ENCODE measurements around the gene SERINC1. TPM values are rescaled to one million over a fixed set of nuclear protein-coding genes. Genes with fewer than 3 reads are reported as not detected.

SERINC1 gene
- polyA plus RNA-seq, 1 donor from 2014 or later: 879 TPM

DNA sequence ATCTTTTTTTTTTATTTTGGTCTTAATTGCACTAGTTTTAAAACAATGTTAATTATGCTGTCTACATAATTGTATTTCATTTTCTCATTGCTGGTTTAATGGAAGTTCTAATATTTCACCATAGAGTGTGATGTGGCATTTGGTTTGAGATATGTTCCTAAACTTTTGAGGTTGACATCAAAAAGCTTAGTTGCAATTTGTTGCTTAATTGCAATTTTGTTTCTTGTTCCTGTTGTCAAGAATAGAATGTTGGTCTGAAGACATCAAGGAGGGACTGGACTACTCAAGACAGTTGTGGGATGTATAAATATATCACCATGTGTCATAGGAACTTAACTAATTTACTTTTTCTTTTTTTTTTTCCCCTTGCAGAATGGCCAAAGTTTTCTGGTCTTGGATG is 59.6 kb downstream of the SERINC1 start:
- H3K36me3 ChIP-seq (ENCODE audit: insufficient read depth, low read length): peaks cover 4% of the 10 kb centered on the region
- no peak overlapping the region for H3K27ac ChIP-seq (ENCODE audit: low read length)
- H4K20me1 ChIP-seq (ENCODE audit: insufficient read depth): no peaks in the 10 kb centered on the region
- no peak for TF ChIP-seq RAD21 (conservative IDR thresholded peaks at IDR 0.05)
- TF ChIP-seq, protein P1, sequence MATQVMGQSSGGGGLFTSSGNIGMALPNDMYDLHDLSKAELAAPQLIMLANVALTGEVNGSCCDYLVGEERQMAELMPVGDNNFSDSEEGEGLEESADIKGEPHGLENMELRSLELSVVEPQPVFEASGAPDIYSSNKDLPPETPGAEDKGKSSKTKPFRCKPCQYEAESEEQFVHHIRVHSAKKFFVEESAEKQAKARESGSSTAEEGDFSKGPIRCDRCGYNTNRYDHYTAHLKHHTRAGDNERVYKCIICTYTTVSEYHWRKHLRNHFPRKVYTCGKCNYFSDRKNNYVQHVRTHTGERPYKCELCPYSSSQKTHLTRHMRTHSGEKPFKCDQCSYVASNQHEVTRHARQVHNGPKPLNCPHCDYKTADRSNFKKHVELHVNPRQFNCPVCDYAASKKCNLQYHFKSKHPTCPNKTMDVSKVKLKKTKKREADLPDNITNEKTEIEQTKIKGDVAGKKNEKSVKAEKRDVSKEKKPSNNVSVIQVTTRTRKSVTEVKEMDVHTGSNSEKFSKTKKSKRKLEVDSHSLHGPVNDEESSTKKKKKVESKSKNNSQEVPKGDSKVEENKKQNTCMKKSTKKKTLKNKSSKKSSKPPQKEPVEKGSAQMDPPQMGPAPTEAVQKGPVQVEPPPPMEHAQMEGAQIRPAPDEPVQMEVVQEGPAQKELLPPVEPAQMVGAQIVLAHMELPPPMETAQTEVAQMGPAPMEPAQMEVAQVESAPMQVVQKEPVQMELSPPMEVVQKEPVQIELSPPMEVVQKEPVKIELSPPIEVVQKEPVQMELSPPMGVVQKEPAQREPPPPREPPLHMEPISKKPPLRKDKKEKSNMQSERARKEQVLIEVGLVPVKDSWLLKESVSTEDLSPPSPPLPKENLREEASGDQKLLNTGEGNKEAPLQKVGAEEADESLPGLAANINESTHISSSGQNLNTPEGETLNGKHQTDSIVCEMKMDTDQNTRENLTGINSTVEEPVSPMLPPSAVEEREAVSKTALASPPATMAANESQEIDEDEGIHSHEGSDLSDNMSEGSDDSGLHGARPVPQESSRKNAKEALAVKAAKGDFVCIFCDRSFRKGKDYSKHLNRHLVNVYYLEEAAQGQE (IDR thresholded peaks at IDR 0.05; ENCODE audit: borderline replicate concordance): no peak
- TF ChIP-seq, protein P2, sequence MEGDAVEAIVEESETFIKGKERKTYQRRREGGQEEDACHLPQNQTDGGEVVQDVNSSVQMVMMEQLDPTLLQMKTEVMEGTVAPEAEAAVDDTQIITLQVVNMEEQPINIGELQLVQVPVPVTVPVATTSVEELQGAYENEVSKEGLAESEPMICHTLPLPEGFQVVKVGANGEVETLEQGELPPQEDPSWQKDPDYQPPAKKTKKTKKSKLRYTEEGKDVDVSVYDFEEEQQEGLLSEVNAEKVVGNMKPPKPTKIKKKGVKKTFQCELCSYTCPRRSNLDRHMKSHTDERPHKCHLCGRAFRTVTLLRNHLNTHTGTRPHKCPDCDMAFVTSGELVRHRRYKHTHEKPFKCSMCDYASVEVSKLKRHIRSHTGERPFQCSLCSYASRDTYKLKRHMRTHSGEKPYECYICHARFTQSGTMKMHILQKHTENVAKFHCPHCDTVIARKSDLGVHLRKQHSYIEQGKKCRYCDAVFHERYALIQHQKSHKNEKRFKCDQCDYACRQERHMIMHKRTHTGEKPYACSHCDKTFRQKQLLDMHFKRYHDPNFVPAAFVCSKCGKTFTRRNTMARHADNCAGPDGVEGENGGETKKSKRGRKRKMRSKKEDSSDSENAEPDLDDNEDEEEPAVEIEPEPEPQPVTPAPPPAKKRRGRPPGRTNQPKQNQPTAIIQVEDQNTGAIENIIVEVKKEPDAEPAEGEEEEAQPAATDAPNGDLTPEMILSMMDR (IDR thresholded peaks at IDR 0.05; ENCODE audit: poor library complexity, severe bottlenecking): no peak
- no peak for TF ChIP-seq EP300 (conservative IDR thresholded peaks at IDR 0.05; ENCODE audit: poor library complexity, severe bottlenecking)
- no peak for TF ChIP-seq EZH2 (IDR thresholded peaks at IDR 0.05; ENCODE audit: borderline replicate concordance, insufficient read depth, low read length, poor library complexity, severe bottlenecking)
- TF ChIP-seq SMC3 (conservative IDR thresholded peaks at IDR 0.05; ENCODE audit: poor library complexity): no peak
- TF ChIP-seq MXI1 (conservative IDR thresholded peaks at IDR 0.05; ENCODE audit: poor library complexity, severe bottlenecking): no peak
- no peak for TF ChIP-seq POLR2AphosphoS5 (IDR thresholded peaks at IDR 0.05)
- TF ChIP-seq TAF1 (IDR thresholded peaks at IDR 0.05; ENCODE audit: low read depth): no peak
- no peak overlapping the region for H2AFZ ChIP-seq (ENCODE audit: low read depth, low read length)
- H3F3A ChIP-seq (ENCODE audit: insufficient read depth, low read length, poor library complexity, severe bottlenecking): no peaks in the 10 kb centered on the region
- no peaks in the 10 kb centered on the region for H3K27me3 ChIP-seq (ENCODE audit: insufficient read depth, low read depth, low read length)
- H3K4me2 ChIP-seq (ENCODE audit: low read length): no peak overlapping the region
- no peaks in the 10 kb centered on the region for H3K9me3 ChIP-seq (ENCODE audit: low read length)
- no peak overlapping the region for H3K9ac ChIP-seq (ENCODE audit: low read length)
- H3K4me3 ChIP-seq (ENCODE audit: low read length): no peak overlapping the region
- no peaks in the 10 kb centered on the region for H3K9me2 ChIP-seq (ENCODE audit: insufficient read depth, low read length)
- peaks cover 66% of the 10 kb centered on the region for H3K79me2 ChIP-seq (replicated peaks; ENCODE audit: insufficient read depth, low read length)

DNA sequence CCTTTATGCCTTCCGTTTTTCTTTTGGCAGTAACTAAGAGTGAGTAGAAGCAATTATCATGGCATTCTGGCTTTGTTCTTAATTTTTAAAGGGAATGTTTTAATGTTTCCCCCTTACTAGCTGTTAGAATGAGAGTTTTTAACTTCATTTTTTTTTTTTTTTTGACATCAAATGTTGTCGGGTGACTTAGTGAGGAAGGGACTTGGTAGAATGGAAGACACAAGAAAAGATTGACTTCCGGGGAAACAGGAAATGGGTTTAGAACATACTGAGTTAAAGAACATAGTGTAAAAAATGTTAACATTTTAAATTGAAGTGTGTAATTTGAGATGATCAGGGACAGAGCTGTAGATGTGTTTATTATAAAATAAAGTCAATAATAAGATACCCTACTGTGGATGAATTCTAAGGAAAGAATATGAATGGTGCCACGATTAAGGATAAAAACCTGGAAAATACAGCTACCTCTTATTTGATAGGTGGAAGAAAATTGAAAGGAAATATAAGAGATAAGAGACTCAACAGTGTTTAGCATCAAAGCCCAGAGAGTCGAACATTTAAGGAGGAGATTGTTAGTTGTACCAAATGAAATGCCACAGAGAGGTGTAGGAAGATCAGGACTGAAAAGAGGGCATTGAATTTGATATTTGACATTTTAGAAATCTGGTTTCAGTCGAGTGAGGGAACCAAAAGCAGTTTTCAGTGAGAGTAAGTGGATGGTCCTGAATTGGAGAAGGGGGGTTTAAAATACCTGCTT is 62.7 kb downstream of the SERINC1 start:
- Histone ChIP-seq H3K36me3 (ENCODE audit: insufficient read depth, low read length) (peaks cover 4% of the 10 kb centered on the region), H3K9ac (ENCODE audit: low read length) (no peak overlapping the region), H3K9me2 (ENCODE audit: insufficient read depth, low read length) (no peaks in the 10 kb centered on the region), H3K4me3 (ENCODE audit: low read length) (no peak overlapping the region), H2AFZ (ENCODE audit: low read depth, low read length) (no peak overlapping the region), H3K79me2 (replicated peaks; ENCODE audit: insufficient read depth, low read length) (peaks cover 84% of the 10 kb centered on the region), H3K27ac (ENCODE audit: low read length) (no peak overlapping the region), H4K20me1 (ENCODE audit: insufficient read depth) (no peaks in the 10 kb centered on the region), H3K4me2 (ENCODE audit: low read length) (no peak overlapping the region), H3F3A (ENCODE audit: insufficient read depth, low read length, poor library complexity, severe bottlenecking) (no peaks in the 10 kb centered on the region), H3K27me3 (ENCODE audit: insufficient read depth, low read depth, low read length) (no peaks in the 10 kb centered on the region), H3K9me3 (ENCODE audit: low read length) (no peaks in the 10 kb centered on the region)
- TF ChIP-seq SMC3 (conservative IDR thresholded peaks at IDR 0.05; ENCODE audit: poor library complexity) (no peak), EP300 (conservative IDR thresholded peaks at IDR 0.05; ENCODE audit: poor library complexity, severe bottlenecking) (no peak), EZH2 (IDR thresholded peaks at IDR 0.05; ENCODE audit: borderline replicate concordance, insufficient read depth, low read length, poor library complexity, severe bottlenecking) (no peak), POLR2AphosphoS5 (IDR thresholded peaks at IDR 0.05) (no peak), TAF1 (IDR thresholded peaks at IDR 0.05; ENCODE audit: low read depth) (no peak), RAD21 (conservative IDR thresholded peaks at IDR 0.05) (no peak), MXI1 (conservative IDR thresholded peaks at IDR 0.05; ENCODE audit: poor library complexity, severe bottlenecking) (no peak)
- TF ChIP-seq, protein P1 (IDR thresholded peaks at IDR 0.05; ENCODE audit: borderline replicate concordance): no peak
- TF ChIP-seq, protein P2 (IDR thresholded peaks at IDR 0.05; ENCODE audit: poor library complexity, severe bottlenecking): no peak

All from neural cell (in vitro differentiated cells).